OCI-LY3 (cell line): ENCODE results near the gene DTX4.

ENCODE experiments used
- H2AFZ ChIP-seq: fragments of 200-600, 300-600 bp; shearing (Covaris generic); 2 replicates; pipeline ENCODE4 v1.6.0; 2014; ENCODE audit warnings: antibody characterized with exemption, low read depth, low read length
- H3K27ac ChIP-seq: fragments of 200-600, 300-600 bp; sonication (generic); 2 replicates; pipeline ENCODE4 v1.5.1; 2014; ENCODE audit warnings: mild to moderate bottlenecking, low read length, moderate library complexity, mixed read lengths
- H3K27me3 ChIP-seq: fragments of 200-600, 300-600 bp; sonication (generic); 2 replicates; pipeline ENCODE4 v1.6.1; 2014; ENCODE audit warnings: low read depth, low read length, mixed read lengths
- H3K36me3 ChIP-seq: fragments of 200-600, 300-600 bp; sonication (generic); replicated peaks from 2 replicates; pipeline ENCODE3; 2014; ENCODE audit warnings: low read depth, low read length, mixed read lengths
- H3K4me1 ChIP-seq: fragments of 300-600, 200-600 bp; sonication (generic); 2 replicates; pipeline ENCODE4 v1.6.1; 2014; ENCODE audit warnings: low read length, mixed read lengths
- H3K4me2 ChIP-seq: fragments of 200-600, 300-600 bp; sonication (generic); 2 replicates; pipeline ENCODE4 v1.6.1; 2014; ENCODE audit warnings: low read length, mixed read lengths
- H3K4me3 ChIP-seq: fragments of 300-600, 200-600 bp; sonication (generic); 2 replicates; pipeline ENCODE4 v1.5.1; 2014; ENCODE audit warnings: antibody characterized with exemption, mild to moderate bottlenecking, low read length, moderate library complexity
- H3K79me2 ChIP-seq: fragments of 300-600, 200-600 bp; shearing (Covaris generic); 2 replicates; pipeline ENCODE4 v1.6.1; 2014; ENCODE audit warnings: mild to moderate bottlenecking, low read length, mixed read lengths
- H3K9ac ChIP-seq: fragments of 300-600, 200-600 bp; shearing (Covaris generic); 2 replicates; pipeline ENCODE4 v1.6.0; 2014; ENCODE audit warnings: mild to moderate bottlenecking, low read length, moderate library complexity
- H3K9me3 ChIP-seq: fragments of 200-600, 300-600 bp; shearing (Covaris generic); 2 replicates; pipeline ENCODE4 v1.6.1; 2014; ENCODE audit warnings: low read length, mixed read lengths; ENCODE audit not compliant: insufficient read depth
- H4K20me1 ChIP-seq: fragments of 200-600, 300-600 bp; sonication (generic); 2 replicates; pipeline ENCODE4 v1.6.1; 2016; ENCODE audit warnings: low read length, mixed read lengths; ENCODE audit not compliant: insufficient read depth
- CTCF ChIP-seq: fragments of 200-600, 300-600 bp; sonication (generic); IDR thresholded peaks from 2 replicates; pipeline ENCODE4 v1.5.1; 2014; ENCODE audit warnings: antibody characterized with exemption, low read length, low read depth
- EZH2phosphoT487 ChIP-seq: fragments of 200-600 bp; shearing (Covaris generic); IDR thresholded peaks from 2 replicates; pipeline ENCODE4 v1.6.1; 2018; ENCODE audit warnings: antibody characterized with exemption, mixed run types, low read depth

The DTX4 gene

GRCh38 chr11:59191890-59192289 lies 20.0 kb downstream of the DTX4 start:
- Histone ChIP-seq H3K36me3 (peaks cover 41% of the 10 kb centered on the region), H3K4me2 (no peak overlapping the region)

GRCh38 chr11:59192446-59193020 lies 20.6 kb downstream of the DTX4 start:
- Histone ChIP-seq H3K36me3 (peaks cover 46% of the 10 kb centered on the region), H3K4me2 (no peak overlapping the region), H3K4me3 (no peak overlapping the region), H4K20me1 (no peaks in the 10 kb centered on the region), H3K9ac (no peak overlapping the region), H3K9me3 (no peaks in the 10 kb centered on the region), H3K4me1 (no peaks in the 10 kb centered on the region), H3K27ac (no peak overlapping the region), H2AFZ (no peak overlapping the region), H3K27me3 (no peaks in the 10 kb centered on the region), H3K79me2 (no peaks in the 10 kb centered on the region)
- TF ChIP-seq CTCF (no peak), EZH2phosphoT487 (no peak)

More at GRCh38 chr11:59191890-59192289, 20.0 kb downstream of the DTX4 start:
- Histone ChIP-seq H3K9ac (no peak overlapping the region), H3K79me2 (no peaks in the 10 kb centered on the region), H4K20me1 (no peaks in the 10 kb centered on the region), H3K4me3 (no peak overlapping the region), H2AFZ (no peak overlapping the region), H3K9me3 (no peaks in the 10 kb centered on the region), H3K27ac (no peak overlapping the region), H3K27me3 (no peaks in the 10 kb centered on the region), H3K4me1 (no peaks in the 10 kb centered on the region)
- no peak for TF ChIP-seq EZH2phosphoT487
- TF ChIP-seq CTCF = no peak

- no peak overlapping the region for H3K4me3 ChIP-seq
- H3K9ac ChIP-seq = no peak overlapping the region
- H3K27ac ChIP-seq = no peak overlapping the region
- peaks cover 1% of the 10 kb centered on the region; the same call in 1 of the 2 replicates for H3K4me1 ChIP-seq
- no peaks in the 10 kb centered on the region; the same call in 1 of the 2 replicates for H4K20me1 ChIP-seq
- peaks cover 1% of the 10 kb centered on the region; the same call in 1 of the 2 replicates for H3K27me3 ChIP-seq
- no peaks in the 10 kb centered on the region for H3K9me3 ChIP-seq
- H3K36me3 ChIP-seq = peaks cover 58% of the 10 kb centered on the region
- peaks cover 2% of the 10 kb centered on the region for H3K79me2 ChIP-seq
- no peak overlapping the region for H3K4me2 ChIP-seq
- H2AFZ ChIP-seq = no peak overlapping the region
- TF ChIP-seq CTCF (no peak), EZH2phosphoT487 (no peak)
Observed at GRCh38 chr11:59193587-59194130, 21.7 kb downstream of the DTX4 start.

- Histone ChIP-seq H3K4me3 (no peak overlapping the region), H3K79me2 (peaks cover 14% of the 10 kb centered on the region), H3K27me3 (peaks cover 6% of the 10 kb centered on the region; the same call in 1 of the 2 replicates), H3K27ac (no peak overlapping the region), H2AFZ (no peak overlapping the region), H3K4me2 (no peak overlapping the region), H3K36me3 (peaks cover 66% of the 10 kb centered on the region), H3K9ac (no peak overlapping the region), H4K20me1 (peaks cover under 1% of the 10 kb centered on the region; the same call in 1 of the 2 replicates), H3K4me1 (peaks cover 19% of the 10 kb centered on the region), H3K9me3 (no peaks in the 10 kb centered on the region)
- no peak for TF ChIP-seq EZH2phosphoT487
- no peak for TF ChIP-seq CTCF
Observed at GRCh38 chr11:59195586-59195985, 23.7 kb downstream of the DTX4 start.
